Anterior cingulate cortex (tissue), 58 donors: ENCODE data around the gene ATP6V1F.
"Not testable (repeated sequence)": the region's sequence is repeated elsewhere in the genome, so short reads cannot be mapped to it uniquely, and the experiment has no call there.

Experiments
- DNase-seq, 58 donors: peaks; one replicate each; lab custom pipeline; 2025; lab: John Stamatoyannopoulos, UW

ATP6V1F gene

DNA sequence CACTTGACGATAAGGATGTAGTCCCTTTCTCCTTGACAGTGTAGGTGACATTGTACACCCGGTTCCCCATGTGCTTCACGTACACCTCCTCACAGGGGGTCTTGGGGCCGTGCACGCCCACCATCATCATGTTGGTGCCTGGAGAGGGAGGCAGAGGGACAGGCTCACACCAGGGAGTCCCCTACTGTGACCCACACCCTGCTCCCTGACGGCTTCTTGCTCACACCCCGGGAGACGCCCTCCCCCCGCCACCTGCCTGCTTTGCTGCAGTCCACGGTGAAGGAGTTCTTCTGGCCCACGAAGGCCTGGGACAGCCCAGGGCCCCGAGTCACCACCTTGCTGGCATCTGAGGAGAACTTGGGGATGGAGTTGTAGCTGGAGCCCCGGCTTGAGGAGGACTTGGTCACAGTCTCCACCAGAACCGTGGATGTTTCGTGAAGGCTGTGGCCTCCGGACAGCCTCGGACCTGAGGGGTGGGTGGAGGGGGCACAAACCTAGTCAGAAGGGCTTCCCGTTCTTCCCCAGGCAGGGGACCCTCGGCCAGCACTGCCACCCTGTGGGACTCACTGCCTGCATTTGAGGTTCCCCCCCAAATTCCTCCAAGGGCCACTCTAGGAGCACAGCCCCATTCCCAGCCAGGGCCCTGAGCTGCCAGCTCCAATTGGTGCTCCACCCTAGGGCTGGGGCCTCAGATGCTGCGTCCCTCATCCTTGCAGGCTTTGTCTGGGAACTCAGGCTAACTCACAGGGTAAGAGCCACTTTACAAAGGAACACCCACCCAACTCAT lies 50.2 kb downstream of the ATP6V1F start:
- not testable (repeated sequence) for DNase-seq

DNA sequence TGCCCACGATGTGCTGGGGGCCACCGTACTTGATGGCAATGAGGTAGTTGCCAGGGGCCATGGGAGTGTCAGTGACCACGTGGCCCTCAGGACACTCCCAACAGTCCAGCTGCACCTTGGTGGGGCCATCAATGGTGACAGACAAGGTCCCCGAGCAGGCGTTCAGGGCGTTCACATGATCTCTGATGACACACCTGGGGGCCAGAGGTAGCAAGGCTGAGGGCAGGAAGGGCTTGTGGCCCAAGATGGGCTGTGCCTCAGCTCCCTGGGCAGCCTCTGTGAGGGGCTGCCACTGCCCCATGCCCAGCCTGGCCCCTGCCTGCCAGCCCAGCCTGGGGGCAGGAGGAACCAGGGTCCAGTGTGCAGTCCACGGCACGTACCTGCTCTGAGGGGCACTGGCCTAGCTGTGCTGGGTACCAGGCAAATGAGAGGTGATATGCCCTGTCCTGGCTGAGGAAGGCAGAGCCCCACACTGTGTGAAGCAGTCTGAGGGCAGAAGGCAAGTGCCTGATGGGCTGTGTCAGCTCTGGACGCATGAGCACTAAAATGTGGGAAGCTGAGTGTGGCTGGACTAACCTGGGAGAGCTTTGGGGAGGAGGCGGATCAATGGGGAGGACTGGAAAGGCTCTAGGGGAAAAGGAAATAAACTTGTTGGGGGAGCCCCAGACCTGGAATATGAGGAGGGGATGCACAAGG lies 51.4 kb downstream of the ATP6V1F start:
- DNase-seq = no peak

DNA sequence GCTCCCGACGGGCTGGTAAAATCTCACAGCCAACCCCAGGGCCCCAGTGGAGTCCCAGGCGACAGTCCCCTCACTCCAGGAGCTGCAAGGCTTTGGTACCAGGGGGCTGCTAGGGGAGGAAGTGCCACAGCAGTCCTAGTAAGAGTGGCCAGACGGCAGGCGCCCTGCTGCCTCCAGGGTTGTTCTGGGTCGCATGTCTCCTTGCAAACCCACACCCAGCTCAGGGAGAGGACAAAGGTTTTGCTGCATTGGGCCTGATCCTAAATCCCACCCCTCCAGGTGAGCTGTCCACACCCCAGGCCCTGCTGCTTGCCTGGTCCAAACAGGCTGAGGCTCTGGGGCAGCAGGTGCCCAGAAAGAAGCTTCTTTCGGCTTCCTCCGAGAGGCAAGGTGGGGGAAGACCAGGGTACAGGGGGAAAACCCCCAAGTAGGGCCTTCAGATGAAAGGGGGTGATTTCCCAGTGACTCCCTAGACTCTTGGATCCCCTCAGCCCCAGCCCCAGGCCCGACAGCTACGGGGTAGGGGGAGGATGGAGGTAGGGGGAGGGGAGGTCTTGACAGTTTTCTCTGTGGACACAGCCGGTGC lies 52.0 kb downstream of the ATP6V1F start:
- no peak for DNase-seq

DNA sequence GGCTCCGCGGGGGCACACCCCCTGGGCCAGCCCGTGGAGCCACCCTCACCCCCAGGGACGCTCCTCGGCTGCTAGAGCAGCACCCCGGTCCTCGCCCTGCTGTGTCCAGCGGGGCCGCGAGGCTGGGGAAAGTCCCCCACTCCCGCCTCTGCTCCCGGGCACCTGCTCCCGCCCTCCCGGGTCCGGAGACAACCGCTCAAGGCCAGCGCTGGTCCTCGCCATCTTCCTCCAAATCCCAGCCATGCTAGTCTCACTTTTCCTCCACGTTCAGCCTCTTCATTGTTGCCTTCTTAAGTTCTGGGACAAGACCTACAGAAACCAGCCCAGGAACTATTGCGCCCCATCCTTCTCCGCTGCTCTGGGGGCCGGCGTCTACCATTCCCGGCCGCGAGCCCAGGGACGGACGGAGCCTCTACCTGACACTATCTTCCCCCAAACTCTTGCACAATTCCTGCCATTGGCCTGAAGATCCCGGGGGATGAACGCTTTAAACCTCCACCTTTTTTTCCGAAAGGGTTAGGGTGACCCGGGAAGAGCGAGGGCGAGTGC lies 52.7 kb downstream of the ATP6V1F start:
- no peak for DNase-seq
